WI38 (cell line): ENCODE results near the gene POLE3.
A peak's percentile ranks its signal among the peaks of the same experiment; 100 is the strongest.
"Not testable (repeated sequence)": the region's sequence is repeated elsewhere in the genome, so short reads cannot be mapped to it uniquely, and the experiment has no call there.

Experiments used
- H3K4me3 ChIP-seq: 2 replicates; pipeline ENCODE4 v1.5.1; 2011; ENCODE audit warnings: low read depth, mild to moderate bottlenecking, control low read depth, low read length
- TF ChIP-seq, protein P1 (sequence below): IDR thresholded peaks from 2 replicates; pipeline ENCODE4 v1.5.1; 2012; ENCODE audit warnings: low read depth, mild to moderate bottlenecking, control low read depth, low read length

POLE3 gene

DNA sequence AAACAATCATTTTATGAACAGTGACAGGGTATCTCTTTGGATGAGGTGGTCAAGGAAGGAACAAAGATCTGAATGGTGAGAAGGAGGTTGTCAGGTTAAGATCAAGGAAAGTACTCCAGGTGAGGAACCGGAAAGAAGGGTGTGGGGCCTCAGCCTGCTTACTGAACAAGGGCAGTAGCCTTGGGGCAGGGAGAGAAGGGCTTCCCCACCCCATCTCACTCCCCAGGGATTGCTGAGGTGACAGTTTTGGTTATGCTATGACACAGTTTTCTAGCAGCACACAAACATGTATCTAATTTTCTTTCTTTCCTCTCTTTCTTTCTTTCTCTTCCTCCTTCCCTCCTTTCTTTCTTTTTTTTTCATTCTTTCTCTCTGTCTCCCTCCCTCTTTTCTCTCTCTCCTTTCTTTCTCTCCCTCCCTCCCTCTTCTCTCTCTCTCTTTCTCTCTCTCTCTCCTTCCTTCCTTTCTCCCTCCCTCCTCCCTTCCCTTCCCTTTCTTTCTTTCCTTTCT, 29.6 kb downstream of the POLE3 start:
- no peak overlapping the region for H3K4me3 ChIP-seq
- TF ChIP-seq, protein P1, sequence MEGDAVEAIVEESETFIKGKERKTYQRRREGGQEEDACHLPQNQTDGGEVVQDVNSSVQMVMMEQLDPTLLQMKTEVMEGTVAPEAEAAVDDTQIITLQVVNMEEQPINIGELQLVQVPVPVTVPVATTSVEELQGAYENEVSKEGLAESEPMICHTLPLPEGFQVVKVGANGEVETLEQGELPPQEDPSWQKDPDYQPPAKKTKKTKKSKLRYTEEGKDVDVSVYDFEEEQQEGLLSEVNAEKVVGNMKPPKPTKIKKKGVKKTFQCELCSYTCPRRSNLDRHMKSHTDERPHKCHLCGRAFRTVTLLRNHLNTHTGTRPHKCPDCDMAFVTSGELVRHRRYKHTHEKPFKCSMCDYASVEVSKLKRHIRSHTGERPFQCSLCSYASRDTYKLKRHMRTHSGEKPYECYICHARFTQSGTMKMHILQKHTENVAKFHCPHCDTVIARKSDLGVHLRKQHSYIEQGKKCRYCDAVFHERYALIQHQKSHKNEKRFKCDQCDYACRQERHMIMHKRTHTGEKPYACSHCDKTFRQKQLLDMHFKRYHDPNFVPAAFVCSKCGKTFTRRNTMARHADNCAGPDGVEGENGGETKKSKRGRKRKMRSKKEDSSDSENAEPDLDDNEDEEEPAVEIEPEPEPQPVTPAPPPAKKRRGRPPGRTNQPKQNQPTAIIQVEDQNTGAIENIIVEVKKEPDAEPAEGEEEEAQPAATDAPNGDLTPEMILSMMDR, result no peak

DNA sequence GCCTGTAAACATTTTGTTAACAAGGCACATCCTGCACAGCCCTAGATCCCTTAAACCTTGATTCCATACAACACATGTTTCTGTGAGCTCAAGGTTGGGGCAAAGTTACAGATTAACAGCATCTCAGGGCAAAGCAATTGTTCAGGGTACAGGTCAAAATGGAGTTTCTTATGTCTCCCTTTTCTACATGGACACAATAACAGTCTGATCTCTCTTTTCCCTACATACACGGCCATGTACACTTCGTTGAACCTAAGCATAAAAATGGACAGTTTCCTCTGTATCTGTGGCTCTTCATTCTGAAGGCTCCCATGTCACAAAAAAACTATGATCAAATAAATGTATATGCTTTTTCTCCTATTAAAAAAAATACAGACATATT, 30.7 kb downstream of the POLE3 start:
- H3K4me3 ChIP-seq, result not testable (repeated sequence)

DNA sequence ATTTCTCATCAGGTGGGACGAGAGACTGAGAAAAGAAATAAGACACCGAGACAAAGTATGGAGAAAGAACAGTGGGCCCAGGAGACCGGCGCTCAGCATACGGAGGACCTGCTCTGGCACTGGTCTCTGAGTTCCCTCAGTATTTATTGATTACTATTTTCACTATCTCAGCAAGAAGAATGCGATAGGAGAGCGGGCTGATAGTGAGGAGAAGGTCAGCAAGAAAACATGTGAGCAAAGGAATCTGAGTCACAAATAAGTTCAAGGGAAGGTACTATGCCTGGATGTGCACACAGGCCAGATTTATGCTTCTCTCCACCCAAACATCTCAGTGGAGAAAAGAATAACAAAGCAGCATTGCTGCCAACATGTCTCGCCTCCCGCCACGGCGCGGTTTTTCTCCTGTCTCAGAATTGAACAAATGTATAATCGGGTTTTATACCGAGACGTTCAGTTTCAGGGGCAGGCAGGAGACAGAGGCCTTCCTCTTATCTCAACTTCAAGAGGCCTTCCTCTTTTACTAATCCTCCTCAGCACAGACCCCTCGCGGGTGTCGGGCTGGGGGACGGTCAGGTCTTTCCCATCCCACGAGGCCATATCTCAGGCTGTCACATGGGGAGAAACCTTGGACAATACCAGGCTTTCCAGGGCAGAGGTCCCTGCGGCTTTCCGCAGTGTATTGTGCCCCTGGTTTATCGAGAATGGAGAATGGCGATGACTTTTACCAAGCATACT, 31.2 kb downstream of the POLE3 start:
- H3K4me3 ChIP-seq, result not testable (repeated sequence)

DNA sequence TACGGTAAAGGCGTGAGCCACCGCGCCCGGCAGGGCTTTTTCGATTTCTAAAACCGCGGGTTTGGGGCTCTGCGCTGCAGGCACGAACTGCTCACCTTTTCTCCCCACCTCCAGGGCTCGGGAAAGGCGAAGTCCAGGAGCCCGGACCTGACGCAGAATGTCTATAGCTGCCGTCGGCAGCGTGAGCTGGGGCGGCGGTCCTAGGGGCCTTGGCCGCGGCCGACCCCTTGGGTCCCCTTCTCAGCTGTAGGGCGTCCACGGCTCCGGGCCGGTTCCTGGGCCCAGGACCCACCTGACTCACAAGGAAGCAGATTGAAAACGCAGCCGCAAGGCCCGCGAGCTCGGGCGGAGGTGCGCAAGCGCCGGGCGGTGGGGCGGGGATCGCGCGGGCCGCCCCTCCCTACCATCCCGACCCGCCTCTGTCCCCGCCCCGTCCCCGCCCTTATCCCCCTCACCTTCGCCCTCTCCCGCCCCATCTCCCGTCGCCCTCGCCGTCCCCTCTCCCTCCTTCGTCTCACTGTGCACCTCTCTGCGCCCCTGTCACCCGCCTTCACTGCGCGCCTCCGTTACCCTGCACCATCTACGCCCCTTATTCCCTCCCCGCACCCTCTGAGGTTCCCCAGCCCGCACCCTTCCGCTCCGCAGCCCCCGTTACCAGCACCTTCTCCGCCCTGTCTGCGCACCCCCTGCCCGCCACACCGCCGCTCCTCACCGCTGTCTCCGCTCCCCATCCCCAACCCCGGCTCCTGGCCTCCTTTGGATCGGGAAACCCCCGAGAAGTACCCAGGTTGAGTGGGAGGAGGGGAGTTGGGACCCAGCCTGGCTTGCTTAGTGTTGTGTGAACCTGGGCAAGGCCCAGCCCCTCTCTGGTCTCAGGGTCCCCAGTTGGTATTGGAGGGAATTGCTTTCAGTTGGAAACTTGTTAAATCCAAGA, 33.6 kb downstream of the POLE3 start, which contains the start of gene HDHD3:
Gene HDHD3, minus strand, starts transcription at position 353 of the 934 bp plus-strand sequence. CDS start 2,632 bp downstream, outside the sequence.
- TF ChIP-seq, protein P1, result no peak
- H3K4me3 ChIP-seq, result peak within 1 kb of the TSS; percentile 79

DNA sequence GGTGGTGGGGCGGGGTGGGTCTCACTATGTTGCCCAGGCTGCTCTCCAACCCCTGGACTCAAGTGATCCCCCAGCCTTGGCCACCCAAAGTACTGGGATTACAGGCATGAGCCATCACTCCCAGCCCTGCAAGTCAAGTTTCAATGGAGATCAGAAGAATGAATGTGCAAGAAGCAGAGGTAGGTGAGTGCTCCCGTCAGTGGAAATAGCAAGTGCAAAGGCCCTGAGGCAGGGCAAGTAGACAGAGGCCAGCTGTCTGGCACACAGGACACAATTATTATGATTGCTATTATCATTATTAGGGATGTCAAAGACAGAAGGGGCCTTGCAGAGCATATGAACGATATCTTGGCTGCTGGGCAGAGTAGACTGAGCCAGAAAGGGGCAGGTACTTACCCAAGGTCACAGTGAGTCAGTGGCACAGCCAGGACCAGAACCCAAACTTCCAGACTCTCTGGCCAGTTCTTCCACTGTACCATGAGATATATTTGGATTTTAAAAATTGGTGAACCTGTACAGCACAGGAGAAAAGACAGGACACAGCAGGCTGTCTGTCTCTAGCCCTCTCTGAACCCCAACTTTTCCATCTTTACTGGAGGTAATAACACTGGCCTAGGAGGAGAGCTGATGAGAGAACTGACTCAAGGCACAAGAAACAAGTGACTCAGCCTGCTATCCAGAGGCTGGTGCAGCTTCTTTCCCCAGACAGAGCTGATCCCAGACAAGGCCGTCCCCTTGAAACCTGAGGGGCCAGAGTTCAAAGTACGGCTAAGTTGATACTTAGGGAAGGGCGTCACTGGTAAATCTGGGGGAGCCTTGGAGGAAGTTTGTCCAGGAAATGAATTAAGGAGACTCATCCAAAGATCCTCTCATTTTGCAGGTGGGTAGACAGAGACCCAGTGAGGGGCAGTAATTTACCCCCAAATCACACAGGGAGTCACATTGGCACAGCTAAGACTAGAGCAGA, 35.1 kb downstream of the POLE3 start:
- peak overlapping the region; percentile 26 for H3K4me3 ChIP-seq
- TF ChIP-seq, protein P1, result no peak

DNA sequence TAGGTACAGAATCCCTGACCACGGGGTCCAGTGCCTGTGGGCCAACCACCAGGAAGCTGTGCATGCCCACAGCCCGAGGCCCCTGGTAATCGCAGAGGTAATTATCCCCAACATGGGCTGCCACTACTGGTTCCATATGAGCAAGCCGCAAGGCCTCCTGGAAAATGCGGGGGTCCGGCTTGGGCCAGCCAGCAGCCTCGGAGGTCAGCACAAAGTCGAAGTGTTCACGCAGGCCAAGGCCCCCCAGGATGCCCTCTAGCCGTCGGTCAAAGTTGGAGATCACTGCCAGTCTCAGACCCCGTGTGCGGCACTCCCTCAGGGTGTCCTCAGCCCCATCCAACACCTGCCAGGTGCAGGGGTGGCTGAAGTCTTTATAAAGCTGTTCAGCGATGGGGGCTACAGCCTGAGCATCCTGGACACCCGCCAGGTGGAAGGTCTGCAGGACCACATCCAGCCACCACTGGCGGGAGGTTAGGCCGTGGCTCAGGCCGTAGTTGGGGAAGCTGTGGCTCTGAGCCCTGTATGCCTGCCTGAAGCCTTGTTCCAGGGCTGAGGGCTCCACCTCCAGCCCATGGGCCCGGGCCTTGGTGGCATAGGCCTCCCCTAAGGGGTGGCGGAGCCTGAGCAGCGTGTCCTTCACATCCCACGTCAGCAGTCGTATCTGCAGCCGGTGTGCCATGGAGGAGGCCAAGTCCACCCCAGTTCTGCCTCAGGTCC, 36.6 kb downstream of the POLE3 start:
- TF ChIP-seq, protein P1, result no peak
- no peak overlapping the region for H3K4me3 ChIP-seq

DNA sequence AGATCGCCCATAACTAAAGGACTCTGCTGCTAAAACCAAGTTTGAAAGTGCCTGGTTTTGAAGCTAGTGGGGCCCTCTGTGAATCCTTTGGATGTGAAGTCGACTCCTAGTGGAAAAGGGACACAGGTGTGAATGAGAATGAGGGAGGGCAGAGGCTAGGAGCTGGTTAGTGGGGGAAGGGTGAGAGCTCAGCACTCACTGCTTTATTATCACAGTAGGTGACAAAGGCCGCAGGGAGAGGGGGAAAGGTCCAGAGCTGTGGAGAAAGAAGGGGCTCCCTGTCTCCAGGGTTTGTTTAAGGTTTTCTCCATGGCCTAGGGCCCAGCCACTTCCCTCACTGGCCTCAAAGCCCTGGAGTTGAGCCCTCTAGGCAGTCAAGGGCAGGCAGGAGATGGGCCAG, 37.2 kb downstream of the POLE3 start:
- TF ChIP-seq, protein P1, result no peak
- no peak overlapping the region for H3K4me3 ChIP-seq
